Smooth muscle cell of bladder (primary cell): ENCODE data around the gene HVCN1. TPM values are rescaled to one million over a fixed set of nuclear protein-coding genes. Genes with fewer than 3 reads are reported as not detected.

Experiments
- total RNA-seq: library from RNA; depleted of rRNA; stranded (reverse); fragments of >200 nt; gene quantifications from 2 replicates; pipeline ENCODE4 v1.2.3, GENCODE V29; 2014

HVCN1 gene
- total RNA-seq = 4.8 and 8.5 TPM in 2 replicates

GRCh38 chr12:110688446-110689280, at the start of gene HVCN1:
Gene HVCN1 (minus strand): TSS chr12:110689115. CDS start chr12:110683245, 5,870 bp downstream.

GRCh38 chr12:110613771-110614684, 74.9 kb downstream of the HVCN1 start, which contains the start of gene TCTN1:
Gene TCTN1 (plus strand): TSS chr12:110614129. CDS start chr12:110614183, 54 bp downstream.

Other genes starting within 250 kb of the HVCN1 start
- 209 and 214 TPM in 2 replicates for gene ARPC3, start 238.8 kb downstream of the HVCN1 start, total RNA-seq
- 10.0 and 15.1 TPM in 2 replicates for gene GPN3, start 220.9 kb downstream of the HVCN1 start, total RNA-seq
- gene FAM216A, start 220.3 kb downstream of the HVCN1 start, total RNA-seq = 11.2 and 14.7 TPM in 2 replicates
- 35.4 and 55.4 TPM in 2 replicates for gene VPS29, start 187.0 kb downstream of the HVCN1 start, total RNA-seq
- 0.14 and 0.46 TPM in 2 replicates for gene RAD9B, start 186.8 kb downstream of the HVCN1 start, total RNA-seq
- gene PPTC7, start 105.8 kb downstream of the HVCN1 start, total RNA-seq = 4.5 and 5.0 TPM in 2 replicates
- gene TCTN1, start 75.0 kb downstream of the HVCN1 start, total RNA-seq = 20.5 and 22.1 TPM in 2 replicates
- gene PPP1CC, start 53.8 kb upstream of the HVCN1 start, total RNA-seq = 64.7 and 65.5 TPM in 2 replicates
- gene CCDC63, start 157.9 kb upstream of the HVCN1 start, total RNA-seq = not detected in 2 replicates
- not detected in 2 replicates for gene MYL2, start 231.5 kb upstream of the HVCN1 start, total RNA-seq